ENCODE results near the gene EPHA3. TPM values are rescaled to one million over a fixed set of nuclear protein-coding genes. Genes with fewer than 3 reads are reported as not detected.

EPHA3 gene
- total RNA-seq, 4 donors from 2014 or later, result 0.53 to 3.3 (median 0.88) TPM

DNA sequence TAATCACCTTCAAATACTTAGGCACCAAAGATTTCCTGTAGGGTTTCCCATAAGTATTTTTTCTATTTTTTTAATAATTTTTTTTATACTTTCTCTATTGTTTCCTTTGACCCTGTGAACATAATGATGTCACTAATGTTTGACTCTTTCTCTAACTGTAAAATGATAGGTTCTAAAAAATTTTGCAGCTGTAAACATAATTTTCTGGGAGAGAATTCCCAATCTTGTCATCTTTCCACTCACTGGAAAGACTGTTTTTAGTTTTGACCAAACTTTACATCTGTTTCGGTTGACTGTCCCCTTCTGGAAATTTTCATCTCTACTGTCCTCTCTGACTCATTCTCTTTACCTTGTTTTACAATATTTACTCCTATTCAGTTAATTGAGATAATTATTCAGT, 5.5 kb upstream of the EPHA3 start:
- no peak for TF ChIP-seq POLR2A (IDR thresholded peaks at IDR 0.05)
- TF ChIP-seq, protein P1, sequence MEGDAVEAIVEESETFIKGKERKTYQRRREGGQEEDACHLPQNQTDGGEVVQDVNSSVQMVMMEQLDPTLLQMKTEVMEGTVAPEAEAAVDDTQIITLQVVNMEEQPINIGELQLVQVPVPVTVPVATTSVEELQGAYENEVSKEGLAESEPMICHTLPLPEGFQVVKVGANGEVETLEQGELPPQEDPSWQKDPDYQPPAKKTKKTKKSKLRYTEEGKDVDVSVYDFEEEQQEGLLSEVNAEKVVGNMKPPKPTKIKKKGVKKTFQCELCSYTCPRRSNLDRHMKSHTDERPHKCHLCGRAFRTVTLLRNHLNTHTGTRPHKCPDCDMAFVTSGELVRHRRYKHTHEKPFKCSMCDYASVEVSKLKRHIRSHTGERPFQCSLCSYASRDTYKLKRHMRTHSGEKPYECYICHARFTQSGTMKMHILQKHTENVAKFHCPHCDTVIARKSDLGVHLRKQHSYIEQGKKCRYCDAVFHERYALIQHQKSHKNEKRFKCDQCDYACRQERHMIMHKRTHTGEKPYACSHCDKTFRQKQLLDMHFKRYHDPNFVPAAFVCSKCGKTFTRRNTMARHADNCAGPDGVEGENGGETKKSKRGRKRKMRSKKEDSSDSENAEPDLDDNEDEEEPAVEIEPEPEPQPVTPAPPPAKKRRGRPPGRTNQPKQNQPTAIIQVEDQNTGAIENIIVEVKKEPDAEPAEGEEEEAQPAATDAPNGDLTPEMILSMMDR (IDR thresholded peaks at IDR 0.05), result no peak
- H3K27ac ChIP-seq, result no peak overlapping the region
- H3K4me1 ChIP-seq, result no peaks in the 10 kb centered on the region
- DNase-seq, result no peak
- no peak overlapping the region for H3K4me3 ChIP-seq
- no peaks in the 10 kb centered on the region for H3K27me3 ChIP-seq
- no peaks in the 10 kb centered on the region for H3K9me3 ChIP-seq
- no peaks in the 10 kb centered on the region for H3K36me3 ChIP-seq

DNA sequence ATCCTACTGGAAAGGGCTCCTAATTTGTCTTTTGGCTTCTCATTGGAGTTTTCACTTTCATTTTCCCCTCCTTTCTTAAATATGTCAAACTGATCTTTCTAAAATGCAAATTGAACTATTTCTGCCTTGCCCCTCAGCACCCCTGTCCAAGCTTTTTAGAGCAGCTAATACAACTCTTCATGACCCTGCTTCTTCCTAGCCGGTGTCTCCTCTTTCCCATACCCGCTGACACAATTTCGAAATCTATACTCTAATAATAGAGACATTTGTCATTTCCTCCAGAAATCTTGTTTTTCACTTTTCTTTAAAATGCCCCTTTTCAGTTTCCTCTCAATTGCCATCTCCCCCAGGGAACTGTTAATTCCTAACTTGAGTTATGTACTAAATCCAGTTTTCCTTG, 2.9 kb upstream of the EPHA3 start:
- Histone ChIP-seq H3K4me3 (no peak overlapping the region), H3K36me3 (no peaks in the 10 kb centered on the region), H3K9me3 (no peaks in the 10 kb centered on the region), H3K4me1 (peaks cover 0 to 13% (median 0%) of the 10 kb centered on the region in 4 donors), H3K27ac (no peak overlapping the region), H3K27me3 (no peaks in the 10 kb centered on the region)
- TF ChIP-seq, protein P1 (IDR thresholded peaks at IDR 0.05), result no peak
- TF ChIP-seq POLR2A (IDR thresholded peaks at IDR 0.05), result no peak
- DNase-seq, result no peak

DNA sequence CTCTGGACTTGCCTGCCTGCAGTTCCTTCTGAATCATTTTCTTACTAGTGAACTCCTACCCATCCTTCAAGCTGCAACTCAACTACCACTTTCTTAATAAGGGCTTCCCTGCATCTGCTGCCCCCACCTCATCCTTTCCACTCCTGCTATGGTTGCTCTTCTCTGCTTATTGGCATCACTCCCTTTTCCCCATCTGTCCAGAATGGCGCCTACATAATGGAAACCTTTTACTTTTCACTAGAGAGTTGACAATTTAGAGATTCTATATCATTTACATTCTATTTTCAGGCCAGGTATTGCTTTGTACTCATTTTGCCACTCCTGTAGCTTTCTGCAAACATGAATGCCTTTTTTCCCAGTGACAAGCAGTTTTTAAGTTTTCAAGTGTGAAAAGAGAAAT, 1.9 kb upstream of the EPHA3 start:
- no peak overlapping the region for H3K27ac ChIP-seq
- H3K4me3 ChIP-seq, result no peak overlapping the region
- DNase-seq, result no peak
- no peaks in the 10 kb centered on the region for H3K9me3 ChIP-seq
- H3K4me1 ChIP-seq, result peaks cover 0 to 13% (median 0%) of the 10 kb centered on the region in 4 donors
- H3K36me3 ChIP-seq, result no peaks in the 10 kb centered on the region
- no peak for TF ChIP-seq POLR2A (IDR thresholded peaks at IDR 0.05)
- TF ChIP-seq, protein P1 (IDR thresholded peaks at IDR 0.05), result no peak
- H3K27me3 ChIP-seq, result no peaks in the 10 kb centered on the region

DNA sequence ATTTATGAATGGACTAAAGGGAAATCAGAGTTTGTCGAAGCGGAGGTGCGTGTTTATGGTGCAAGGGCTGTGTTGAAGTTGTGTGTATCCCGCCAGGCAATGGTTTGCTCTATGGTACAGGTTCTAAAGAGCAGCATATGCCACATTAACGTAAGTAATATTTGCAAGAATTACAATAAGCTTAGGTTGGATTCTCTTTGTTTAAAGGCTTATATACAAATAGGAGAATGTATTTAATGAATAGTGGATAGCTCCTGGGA, 800 bp downstream of the EPHA3 start:
- Histone ChIP-seq H3K4me3 (peak overlapping the region; percentile 22 to 43 (median 36)), H3K4me1 (peaks cover 0 to 13% (median 0%) of the 10 kb centered on the region in 4 donors), H3K36me3 (no peaks in the 10 kb centered on the region), H3K27me3 (no peaks in the 10 kb centered on the region), H3K9me3 (no peaks in the 10 kb centered on the region), H3K27ac (peak overlapping the region in 1 of 4 donors; percentile 7)
- TF ChIP-seq, protein P1 (IDR thresholded peaks at IDR 0.05), result no peak
- no peak for TF ChIP-seq POLR2A (IDR thresholded peaks at IDR 0.05)
- DNase-seq, result no peak

DNA sequence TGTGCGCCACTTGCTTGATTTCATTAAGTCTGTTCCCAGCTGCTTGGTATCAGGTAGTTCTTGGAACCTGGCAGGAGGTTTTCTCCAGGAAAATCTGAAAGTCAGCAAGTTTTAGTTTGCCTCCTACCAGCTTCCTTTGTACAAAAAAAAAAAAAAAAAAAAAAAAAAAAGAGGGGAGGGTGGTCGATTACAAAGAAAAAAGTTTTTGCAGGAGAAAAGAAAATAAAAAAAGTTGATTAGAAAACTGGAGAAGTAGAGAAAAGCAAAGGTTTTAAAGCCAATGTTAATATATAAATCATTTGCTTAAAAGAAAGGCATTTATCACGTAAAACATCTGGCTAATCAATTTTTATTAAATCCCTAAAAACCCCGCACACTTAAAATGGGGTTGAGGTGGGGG, 5.9 kb downstream of the EPHA3 start:
- Histone ChIP-seq H3K4me1 (no peaks in the 10 kb centered on the region), H3K27me3 (no peaks in the 10 kb centered on the region), H3K9me3 (no peaks in the 10 kb centered on the region), H3K27ac (no peak overlapping the region), H3K36me3 (no peaks in the 10 kb centered on the region), H3K4me3 (no peak overlapping the region)
- no peak for TF ChIP-seq POLR2A (IDR thresholded peaks at IDR 0.05)
- TF ChIP-seq, protein P1 (IDR thresholded peaks at IDR 0.05), result no peak
- no peak for DNase-seq
